GM23248 (cell line): Measurements from ENCODE around the gene LDLRAD4.

Source experiments
- EZH2 ChIP-seq: fragments of 200-600 bp; sonication (generic); IDR thresholded peaks from 2 replicates; pipeline ENCODE4 v1.6.1; 2018; ENCODE audit warnings: antibody characterized with exemption, mild to moderate bottlenecking; ENCODE audit not compliant: insufficient read depth, poor library complexity, severe bottlenecking
- EZH2phosphoT487 ChIP-seq: fragments of 200-600 bp; sonication (generic); IDR thresholded peaks from 2 replicates; pipeline ENCODE4 v1.6.1; 2018; ENCODE audit warnings: antibody characterized with exemption, moderate library complexity, mild to moderate bottlenecking, low read depth; ENCODE audit not compliant: insufficient read depth

DNA sequence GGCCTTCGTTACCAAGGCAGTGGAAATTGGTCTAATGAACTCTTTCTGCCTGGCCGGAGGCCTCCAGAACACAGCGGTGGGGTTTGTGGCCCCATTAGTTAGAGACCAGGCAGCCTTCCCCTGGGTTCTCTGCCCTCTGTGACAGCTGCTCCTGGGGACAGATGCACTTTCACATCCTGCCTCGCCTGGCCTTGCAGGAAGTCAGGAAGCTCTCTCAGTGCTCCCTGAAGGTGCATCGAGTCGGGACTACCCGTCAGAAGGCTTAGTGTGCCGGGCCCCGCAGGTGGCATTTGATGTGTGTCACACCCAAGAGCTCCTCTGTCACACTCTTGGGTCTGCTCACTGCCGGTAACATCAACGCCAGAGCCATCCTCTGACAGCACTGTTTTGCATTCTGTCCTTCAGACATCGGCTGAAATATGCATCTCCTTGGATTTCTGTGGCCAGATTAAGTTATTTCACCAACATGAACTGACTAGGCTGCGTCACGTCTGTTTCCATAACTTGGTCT, 158.3 kb downstream of the LDLRAD4 start:
- no peak for TF ChIP-seq EZH2
- no peak for TF ChIP-seq EZH2phosphoT487
